CD4-positive, alpha-beta T cell (primary cell): ENCODE measurements around the gene DAP. TPM values are rescaled to one million over a fixed set of nuclear protein-coding genes. Genes with fewer than 3 reads are reported as not detected.

Source experiments
- ATAC-seq: fragments of 200-7000 bp; cut with Tn5 transposase; one replicate; pipeline ENCODE4 v1.10.0; 2022; ENCODE audit warnings: mild to moderate bottlenecking; ENCODE audit not compliant: poor library complexity
- CTCF ChIA-PET: fragments of 350-600 bp; sonication (Branson Sonifier 250); formaldehyde crosslinking; loops from one replicate; lab custom pipeline; 2021; ENCODE audit warnings: antibody characterized with exemption, inconsistent platforms; lab: Charles Lee
- POLR2A ChIA-PET: fragments of 350-600 bp; sonication (Branson Sonifier 250); formaldehyde crosslinking; loops from one replicate; lab custom pipeline; 2021; ENCODE audit warnings: antibody characterized with exemption, inconsistent platforms; lab: Charles Lee
- DNase-seq, 14 experiments: peaks; one replicate each; pipeline ENCODE4 v3.0.0-alpha.2; 2013 to 2020; ENCODE audit warnings: mixed read lengths in 2 of 14
- H3K27ac ChIP-seq, 2 donors: one replicate each; pipeline versions ENCODE4 v1.5.1 to v1.7.0; 2013; ENCODE audit warnings: low read length in 2 of 2, low read depth in 1 of 2, mild to moderate bottlenecking in 1 of 2
- H3K27me3 ChIP-seq, 2 experiments: 1 replicate in 1 of 2; 2 replicates in 1 of 2; pipeline versions ENCODE4 v1.6.1 to v1.7.0; 2013; ENCODE audit warnings: low read length in 2 of 2, control low read depth in 1 of 2, mild to moderate bottlenecking in 1 of 2, moderate library complexity in 1 of 2; ENCODE audit not compliant: insufficient read depth in 2 of 2, control insufficient read depth in 1 of 2
- H3K36me3 ChIP-seq: one replicate; pipeline ENCODE4 v1.6.1; 2013; ENCODE audit warnings: low read length, control low read depth; ENCODE audit not compliant: insufficient read depth
- H3K4me1 ChIP-seq: one replicate; pipeline ENCODE4 v1.6.1; 2013; ENCODE audit warnings: low read length, control low read depth; ENCODE audit not compliant: insufficient read depth
- H3K4me3 ChIP-seq: one replicate; pipeline ENCODE4 v1.5.1; 2013; ENCODE audit warnings: mild to moderate bottlenecking, low read length, moderate library complexity
- H3K9me3 ChIP-seq, 2 experiments: 1 replicate in 1 of 2; 2 replicates in 1 of 2; pipeline versions ENCODE4 v1.6.1 to v1.7.0; 2013; ENCODE audit warnings: low read length in 2 of 2, mild to moderate bottlenecking in 2 of 2, control low read depth in 1 of 2, moderate library complexity in 1 of 2; ENCODE audit not compliant: control insufficient read depth in 1 of 2, insufficient read depth in 1 of 2
- H3K27ac Mint-ChIP-seq: one replicate; pipeline ENCODE4 v1.8.0; 2020; ENCODE audit warnings: mixed read lengths
- H3K27me3 Mint-ChIP-seq: one replicate; pipeline ENCODE4 v1.8.0; 2021; ENCODE audit warnings: mixed read lengths
- H3K36me3 Mint-ChIP-seq: one replicate; pipeline ENCODE4 v1.8.0; 2021; ENCODE audit warnings: low read depth, mixed read lengths
- H3K4me1 Mint-ChIP-seq: one replicate; pipeline ENCODE4 v1.8.0; 2021; ENCODE audit warnings: low read depth, mixed read lengths
- H3K4me3 Mint-ChIP-seq: one replicate; pipeline ENCODE4 v1.8.0; 2020; ENCODE audit warnings: mild to moderate bottlenecking, mixed read lengths
- H3K9me3 Mint-ChIP-seq: one replicate; pipeline ENCODE4 v1.8.0; 2020; ENCODE audit warnings: mixed read lengths
- CTCF ChIP-seq: fragments of 200-600 bp; IDR thresholded peaks from one replicate; pipeline ENCODE4 v1.8.0; 2022; ENCODE audit warnings: antibody characterized with exemption, mild to moderate bottlenecking
- intact Hi-C, 2 experiments: fragments of 100-400 bp; cut with DNase I in 1 of 2; cut with micrococcal nuclease in 1 of 2; formaldehyde crosslinking; loops; one replicate each; pipeline versions ENCODE4 v1.15.1 to v1.9.0; 2023 to 2025; cut with DNase I, micrococcal nuclease
- total RNA-seq, 174 experiments: library from RNA in 2 of 174; stranded (reverse) in 2 of 174; gene quantifications; one replicate each; pipeline ENCODE4 v1.2.3 and lab custom pipeline; 2021 to 2026

DAP gene
- total RNA-seq, 2 experiments from 2014 or later = 33.6 to 35.2 TPM

GRCh38 chr5:10753178-10753577 lies 7.9 kb downstream of the DAP start:
- TF ChIP-seq CTCF = no peak
- Histone ChIP-seq H3K4me3 (no peak overlapping the region), H3K9me3 (no peaks in the 10 kb centered on the region), H3K36me3 (peaks cover 55% of the 10 kb centered on the region), H3K4me1 (peaks cover 12% of the 10 kb centered on the region), H3K27ac (no peak overlapping the region), H3K27me3 (no peaks in the 10 kb centered on the region)
- CTCF ChIA-PET = no interaction called here
- POLR2A ChIA-PET = interaction anchor here (0.8 kb wide), 1 partner anchor 16 kb away, joined by 3 read pairs; no protein-coding TSS in a partner anchor
- intact Hi-C loops = no loop called here
- DNase-seq (no peak), ATAC-seq (no peak)
- Mint-ChIP-seq H3K27ac (no peak overlapping the region), H3K4me1 (peaks cover 42% of the 10 kb centered on the region), H3K27me3 (no peaks in the 10 kb centered on the region), H3K4me3 (no peak overlapping the region), H3K9me3 (no peaks in the 10 kb centered on the region), H3K36me3 (peaks cover 77% of the 10 kb centered on the region)

DNA sequence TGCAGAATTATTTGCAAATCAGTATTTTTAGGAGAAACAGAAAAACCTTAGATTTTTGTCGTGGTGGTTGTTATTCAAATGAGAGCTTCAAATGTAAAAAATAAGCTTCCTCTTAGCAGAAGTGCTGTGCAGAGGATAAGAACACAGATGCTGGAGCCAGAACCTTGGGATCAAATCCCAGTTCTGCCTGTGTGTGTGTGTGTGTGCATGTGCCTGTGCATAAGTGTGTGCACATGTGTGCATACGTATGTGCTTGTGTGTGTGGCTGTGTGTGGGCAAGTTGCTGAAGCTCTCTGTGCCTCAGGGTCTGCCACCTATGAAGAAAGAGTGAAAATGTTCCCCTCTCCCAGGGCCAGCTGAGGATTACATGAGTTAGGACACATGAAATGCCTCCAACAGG lies 8.6 kb downstream of the DAP start:
- Histone ChIP-seq H3K4me3 (no peak overlapping the region), H3K27ac (no peak overlapping the region), H3K9me3 (no peaks in the 10 kb centered on the region), H3K36me3 (peaks cover 63% of the 10 kb centered on the region), H3K4me1 (peaks cover 11% of the 10 kb centered on the region), H3K27me3 (no peaks in the 10 kb centered on the region)
- no peaks in the 10 kb centered on the region for H3K27me3 Mint-ChIP-seq
- no peak overlapping the region for H3K27ac Mint-ChIP-seq
- ChIA-PET POLR2A (interaction anchor here (0.8 kb wide), 1 partner anchor 17 kb away, joined by 3 read pairs; no protein-coding TSS in a partner anchor), CTCF (no interaction called here)
- no peak for TF ChIP-seq CTCF
- no peak for ATAC-seq
- intact Hi-C loops = no loop called here
- no peak for DNase-seq
- peaks cover 79% of the 10 kb centered on the region for H3K36me3 Mint-ChIP-seq
- H3K4me3 Mint-ChIP-seq = no peak overlapping the region
- H3K9me3 Mint-ChIP-seq = no peaks in the 10 kb centered on the region
- peaks cover 35% of the 10 kb centered on the region for H3K4me1 Mint-ChIP-seq

- no peaks in the 10 kb centered on the region for H3K27me3 Mint-ChIP-seq
- peaks cover 20% of the 10 kb centered on the region for H3K4me1 Mint-ChIP-seq
- no peaks in the 10 kb centered on the region for H3K9me3 Mint-ChIP-seq
- Histone ChIP-seq H3K27ac (no peak overlapping the region), H3K9me3 (no peaks in the 10 kb centered on the region), H3K4me3 (no peak overlapping the region), H3K36me3 (peaks cover 76% of the 10 kb centered on the region), H3K4me1 (peaks cover 6% of the 10 kb centered on the region), H3K27me3 (no peaks in the 10 kb centered on the region)
- H3K36me3 Mint-ChIP-seq = peaks cover 87% of the 10 kb centered on the region
- ChIA-PET POLR2A (no interaction called here), CTCF (no interaction called here)
- no peak overlapping the region for H3K27ac Mint-ChIP-seq
- DNase-seq (no peak), ATAC-seq (no peak)
- intact Hi-C loops = no loop called here
- no peak for TF ChIP-seq CTCF
- no peak overlapping the region for H3K4me3 Mint-ChIP-seq
Observed at GRCh38 chr5:10750909-10751308, 10.1 kb downstream of the DAP start.
